ENCODE measurements around the gene CIB4. TPM values are rescaled to one million over a fixed set of nuclear protein-coding genes. Genes with fewer than 3 reads are reported as not detected.

Gene CIB4
- total RNA-seq, 8 experiments from 2014 or later = 0.50 to 1.00 TPM; not detected in 6

DNA sequence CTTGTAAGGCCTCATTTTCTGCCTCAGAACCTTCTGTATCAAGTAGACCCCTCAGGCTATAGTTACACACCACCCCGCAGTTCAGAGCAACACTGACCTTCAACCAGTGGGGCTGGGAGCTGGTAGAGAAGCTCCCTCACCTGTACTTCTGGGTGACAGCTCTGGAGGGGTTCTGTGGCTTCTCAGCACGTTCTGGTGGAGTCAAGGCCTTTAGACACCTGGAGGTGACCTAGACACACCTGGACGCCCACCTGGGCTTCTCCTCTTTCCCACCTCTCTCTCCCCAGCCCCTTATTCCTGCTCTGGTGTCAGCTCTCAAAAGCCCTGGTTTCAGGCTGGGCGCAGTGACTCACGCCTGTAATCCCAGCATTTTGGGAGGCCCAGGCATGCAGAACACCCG, 7.3 kb upstream of the CIB4 start:
- in situ Hi-C loops (cut with MboI; ENCODE audit: low pct_unique_long_range_greater_than_20kb in 2 of 9, low sequenced_read_pairs in 9 of 9, unreplicated experiment in 9 of 9) = no loop called here
- Histone ChIP-seq H3K4me1 (replicated peaks in 1 of 2) (peaks cover 12 to 13% of the 10 kb centered on the region in 2 donors), H3K4me3 (no peak overlapping the region), H3K27ac (no peak overlapping the region)
- ATAC-seq (replicated peaks in 6 of 8) = no peak
- WGBS, 10 experiments = 0 to 100% (median 87%) methylated on average over 1 to 5 of the region's 6 CpGs; no CpG with 5 or more reads in 5 of the 10 experiments

DNA sequence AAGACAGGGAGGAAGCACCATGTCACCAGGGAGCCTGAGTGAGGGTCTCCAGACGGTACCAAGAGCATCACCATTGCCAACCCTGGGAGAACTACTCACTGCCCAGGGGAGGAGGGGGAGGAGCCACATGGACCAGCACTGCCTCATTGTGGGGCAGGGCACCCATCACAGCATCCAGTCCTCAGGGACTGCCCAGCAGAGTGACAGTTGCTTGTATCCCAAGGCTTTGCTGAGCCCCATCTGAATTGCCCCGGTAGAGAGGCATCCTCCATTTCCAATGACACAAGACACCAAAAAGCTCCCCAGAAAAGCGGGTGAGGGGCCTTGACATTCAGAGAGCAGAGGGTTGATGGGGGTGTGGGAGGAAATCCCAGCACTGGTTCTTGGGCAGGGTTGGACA, 6.8 kb upstream of the CIB4 start:
- WGBS, 10 experiments = 17 to 100% (median 57%) methylated on average over 1 to 3 of the region's 3 CpGs; no CpG with 5 or more reads in 4 of the 10 experiments
- Histone ChIP-seq H3K27ac (no peak overlapping the region), H3K4me1 (replicated peaks in 1 of 2) (peaks cover 12 to 13% of the 10 kb centered on the region in 2 donors), H3K4me3 (no peak overlapping the region)
- ATAC-seq (replicated peaks in 6 of 8) = no peak
- in situ Hi-C loops (cut with MboI; ENCODE audit: low pct_unique_long_range_greater_than_20kb in 2 of 9, low sequenced_read_pairs in 9 of 9, unreplicated experiment in 9 of 9) = no loop called here

DNA sequence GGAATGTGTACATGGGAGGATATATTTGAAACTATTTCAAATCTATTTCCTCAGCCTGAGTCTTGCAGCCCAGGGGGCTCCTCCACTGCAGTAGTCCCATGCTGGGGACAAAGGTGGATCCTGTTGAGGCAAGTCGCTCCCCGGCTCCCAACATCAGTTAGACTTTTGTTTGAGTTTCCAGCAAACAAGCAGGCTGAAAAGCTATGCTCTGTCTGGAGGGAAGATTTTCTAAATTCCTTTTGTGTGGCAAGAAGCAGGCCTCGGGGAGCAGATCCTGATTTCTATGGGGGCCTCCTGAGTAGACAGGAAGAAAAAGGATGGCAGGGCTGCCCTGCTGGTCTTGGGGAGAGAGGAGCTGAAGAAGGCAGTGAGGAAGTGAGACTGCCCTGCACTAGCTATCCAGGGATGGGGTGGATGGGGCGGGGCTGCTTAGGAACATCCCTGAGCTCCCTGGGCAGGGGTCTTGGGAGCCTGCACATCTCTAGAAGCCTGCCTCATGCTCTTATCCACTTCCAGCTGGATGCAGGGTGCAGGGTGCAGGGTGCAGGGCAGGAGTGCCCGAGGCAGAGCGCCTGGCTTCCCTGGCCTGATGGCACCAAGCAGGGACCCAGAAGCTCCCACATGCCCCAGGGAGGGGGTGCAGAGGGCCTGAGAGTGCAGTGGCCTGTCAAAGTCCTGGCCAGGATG, 6.0 kb upstream of the CIB4 start:
- 0 to 88% (median 47%) methylated on average over 1 to 5 of the region's 6 CpGs; no CpG with 5 or more reads in 3 of the 10 experiments for WGBS, 10 experiments

DNA sequence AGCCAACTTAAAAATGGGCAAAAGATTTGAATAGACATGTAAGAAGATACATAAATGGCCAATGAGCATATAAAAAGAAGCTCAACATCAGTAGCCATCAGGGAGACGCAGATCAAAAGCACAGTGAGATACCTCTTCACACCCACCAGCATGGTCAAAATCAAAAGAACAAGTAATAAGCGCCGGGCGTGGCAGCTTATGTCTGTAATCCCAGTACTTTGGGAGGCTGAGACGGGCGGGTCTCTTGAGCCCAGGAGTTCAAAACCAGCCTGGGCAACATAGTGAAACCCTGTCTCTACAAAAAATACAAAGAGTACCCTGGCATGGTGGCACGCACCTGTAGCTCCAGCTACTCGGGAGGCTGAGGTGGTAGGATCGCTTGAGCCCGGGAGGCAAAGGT, 4.6 kb upstream of the CIB4 start:
- Histone ChIP-seq H3K27ac (no peak overlapping the region), H3K4me1 (replicated peaks in 1 of 2) (peaks cover 6 to 15% of the 10 kb centered on the region in 2 donors), H3K4me3 (no peak overlapping the region)
- no peak for ATAC-seq (replicated peaks in 6 of 8)
- in situ Hi-C loops (cut with MboI; ENCODE audit: low pct_unique_long_range_greater_than_20kb in 2 of 9, low sequenced_read_pairs in 9 of 9, unreplicated experiment in 9 of 9) = no loop called here
- 50 to 100% (median 89%) methylated on average over 1 to 6 of the region's 10 CpGs for WGBS, 10 experiments

More for the DNA sequence above, 6.0 kb upstream of the CIB4 start:
- Histone ChIP-seq H3K4me1 (replicated peaks in 1 of 2) (peaks cover 5 to 11% of the 10 kb centered on the region in 2 donors), H3K4me3 (no peak overlapping the region), H3K27ac (peak overlapping the region in 1 of 2 donors; percentile 27)
- in situ Hi-C loops (cut with MboI; ENCODE audit: low pct_unique_long_range_greater_than_20kb in 2 of 9, low sequenced_read_pairs in 9 of 9, unreplicated experiment in 9 of 9) = no loop called here
- ATAC-seq (replicated peaks in 6 of 8) = peak in 4 of 8 experiments; percentile 20 to 35 (median 30)

DNA sequence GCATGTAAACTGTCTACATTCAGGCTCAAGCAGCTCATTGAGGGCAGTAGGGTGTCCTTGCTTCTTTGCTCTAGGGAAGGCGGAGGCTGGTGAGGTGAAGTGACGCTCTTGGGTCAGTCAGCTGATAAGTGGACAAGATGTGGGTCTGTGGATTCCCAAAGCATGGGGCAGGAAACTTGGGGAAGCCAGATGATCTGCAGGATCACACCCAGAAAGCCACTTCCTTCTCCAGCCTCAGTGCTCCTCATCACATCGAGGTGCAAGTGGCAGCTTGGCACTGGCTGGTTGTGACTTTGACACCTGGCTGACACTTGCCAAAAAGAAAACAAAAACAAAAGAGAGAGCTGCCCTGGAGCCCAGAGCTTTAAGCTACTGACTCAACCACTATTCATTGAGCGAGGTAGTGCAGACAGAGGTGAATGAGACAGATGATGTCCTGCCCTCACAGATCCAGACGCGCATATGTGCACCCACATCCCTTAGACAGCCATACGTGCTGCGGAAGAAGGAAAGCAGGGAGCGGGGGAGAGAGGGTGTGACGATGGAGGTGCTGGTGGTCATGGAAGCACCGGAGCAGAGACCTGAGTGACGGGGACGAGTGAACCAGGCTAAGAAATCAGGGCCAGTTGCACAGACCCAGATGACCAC, 3.1 kb upstream of the CIB4 start:
- WGBS, 10 experiments = 20 to 100% (median 75%) methylated on average over 2 to 8 of the region's 13 CpGs
- ATAC-seq (replicated peaks in 6 of 8) = no peak
- in situ Hi-C loops (cut with MboI; ENCODE audit: low pct_unique_long_range_greater_than_20kb in 2 of 9, low sequenced_read_pairs in 9 of 9, unreplicated experiment in 9 of 9) = no loop called here

DNA sequence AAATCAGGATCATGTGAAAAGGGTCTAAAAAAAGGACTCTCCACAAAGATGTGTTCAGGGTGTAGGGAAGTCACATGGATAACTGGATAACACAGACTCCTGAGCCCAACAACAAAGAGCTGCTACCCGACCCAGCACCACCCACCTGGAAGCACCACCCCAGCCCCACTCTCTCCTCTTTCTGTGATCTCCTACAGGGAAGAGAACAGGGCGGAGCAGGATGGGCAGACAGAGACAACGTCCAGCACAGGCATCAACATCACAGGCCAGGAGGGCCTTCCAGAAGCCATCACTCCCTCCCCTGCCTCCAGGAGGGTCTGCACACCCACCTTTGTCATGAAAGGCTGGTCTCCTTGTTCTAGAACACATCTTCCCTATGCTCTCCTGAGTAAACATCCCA, 1.3 kb upstream of the CIB4 start:
- in situ Hi-C loops (cut with MboI; ENCODE audit: low pct_unique_long_range_greater_than_20kb in 2 of 9, low sequenced_read_pairs in 9 of 9, unreplicated experiment in 9 of 9) = no loop called here
- peaks cover 15 to 25% of the 10 kb centered on the region in 2 donors for H3K4me1 ChIP-seq (replicated peaks in 1 of 2)
- H3K27ac ChIP-seq = no peak overlapping the region
- no peak overlapping the region for H3K4me3 ChIP-seq
- ATAC-seq (replicated peaks in 6 of 8) = peak in 1 of 8 experiments; percentile 10
- 0 to 40% (median 30%) methylated on average over 1 to 2 of the region's 3 CpGs; no CpG with 5 or more reads in 7 of the 10 experiments for WGBS, 10 experiments

More for the DNA sequence above, 3.1 kb upstream of the CIB4 start:
- peaks cover 15 to 27% of the 10 kb centered on the region in 2 donors for H3K4me1 ChIP-seq (replicated peaks in 1 of 2)
- H3K4me3 ChIP-seq = no peak overlapping the region
- H3K27ac ChIP-seq = no peak overlapping the region

DNA sequence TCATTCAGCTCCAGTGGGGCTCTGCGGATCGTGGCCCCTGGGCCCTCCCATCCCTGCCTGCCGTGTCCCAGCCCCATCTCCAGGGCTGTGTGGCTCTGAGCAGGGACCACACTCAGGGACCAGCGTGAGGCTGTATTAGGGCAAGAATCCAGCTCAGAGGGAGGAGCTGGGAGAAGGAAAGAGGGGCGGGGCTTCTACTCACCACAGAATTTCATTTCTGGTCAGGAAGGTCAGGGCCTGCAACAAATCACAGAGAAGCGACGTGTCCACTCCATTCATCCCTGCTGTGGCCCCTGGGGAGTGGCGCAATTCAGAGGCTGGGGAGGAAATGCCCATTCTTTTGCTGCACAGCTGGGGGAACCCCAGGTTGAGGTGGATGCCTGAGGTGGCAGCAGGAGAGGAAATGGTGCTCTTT, 828 bp downstream of the CIB4 start:
- ATAC-seq (replicated peaks in 6 of 8) = peak; percentile 56 to 97 (median 96)
- Histone ChIP-seq H3K27ac (peak overlapping the region; percentile 27 to 62), H3K4me3 (no peak overlapping the region), H3K4me1 (replicated peaks in 1 of 2) (peaks cover 16 to 18% of the 10 kb centered on the region in 2 donors)
- 0 to 83% (median 26%) methylated on average over 2 to 3 of the region's 8 CpGs; no CpG with 5 or more reads in 7 of the 10 experiments for WGBS, 10 experiments
- in situ Hi-C loops (cut with MboI; ENCODE audit: low pct_unique_long_range_greater_than_20kb in 2 of 9, low sequenced_read_pairs in 9 of 9, unreplicated experiment in 9 of 9) = no loop called here

DNA sequence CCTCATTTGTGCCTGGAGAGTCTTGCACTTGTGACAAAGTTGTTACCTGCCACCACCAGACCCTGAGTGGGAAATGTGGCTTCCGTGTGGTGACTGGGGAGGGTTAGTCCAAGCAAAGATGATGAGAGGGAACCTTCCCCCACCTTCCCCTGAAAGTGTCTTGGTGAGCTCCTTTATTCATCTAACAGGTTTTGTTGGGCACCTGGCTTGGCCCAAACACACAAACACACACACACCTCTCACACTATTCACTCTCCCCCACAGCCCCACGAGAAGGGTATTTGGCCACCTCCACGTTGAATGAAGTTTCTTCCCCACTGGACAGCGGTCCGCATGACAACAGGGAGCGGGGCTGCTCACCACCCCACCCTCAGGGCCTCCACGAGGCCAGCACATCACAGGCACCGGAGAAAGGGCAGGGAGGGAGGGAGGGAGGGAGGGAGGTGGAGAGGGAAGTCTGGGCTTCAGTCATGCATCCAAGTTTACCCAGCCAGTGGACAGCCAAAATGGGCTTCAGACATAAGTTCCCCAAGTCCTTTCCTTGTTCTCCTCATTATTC, 1.4 kb downstream of the CIB4 start:
- Histone ChIP-seq H3K4me1 (replicated peaks in 1 of 2) (peaks cover 17 to 18% of the 10 kb centered on the region in 2 donors), H3K4me3 (no peak overlapping the region), H3K27ac (peak overlapping the region in 1 of 2 donors; percentile 18)
- peak in 7 of 8 experiments; percentile 36 to 69 (median 52) for ATAC-seq (replicated peaks in 6 of 8)
- in situ Hi-C loops (cut with MboI; ENCODE audit: low pct_unique_long_range_greater_than_20kb in 2 of 9, low sequenced_read_pairs in 9 of 9, unreplicated experiment in 9 of 9) = no loop called here
- 28 to 100% (median 65%) methylated on average over 1 to 2 of the region's 8 CpGs; no CpG with 5 or more reads in 6 of the 10 experiments for WGBS, 10 experiments

DNA sequence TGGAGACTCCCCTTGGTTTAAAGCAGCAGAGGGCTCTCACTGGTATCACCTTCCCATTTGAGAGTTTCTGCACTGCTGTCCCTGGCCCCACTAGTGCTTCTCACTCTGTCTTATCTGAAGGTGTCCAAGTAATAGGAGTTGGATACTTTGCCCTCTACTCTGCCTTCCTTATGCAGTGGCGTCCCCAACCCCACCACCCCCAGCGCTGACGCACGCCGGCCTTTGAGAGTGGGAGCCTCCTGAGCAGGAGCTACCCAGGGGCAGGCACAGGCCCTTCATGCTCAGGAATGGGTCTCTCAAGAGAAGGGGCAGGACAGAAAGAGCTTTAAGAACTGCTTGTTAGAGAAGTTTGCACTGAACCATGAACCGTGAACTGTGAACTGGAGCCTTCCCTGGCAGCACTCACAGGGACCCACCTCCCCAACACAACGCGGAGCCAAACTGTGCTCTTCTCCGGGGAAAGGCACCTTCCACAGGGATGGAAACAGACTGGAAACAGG, 3.3 kb downstream of the CIB4 start:
- WGBS, 10 experiments = 40 to 100% (median 96%) methylated on average over 1 to 9 of the region's 9 CpGs; no CpG with 5 or more reads in 4 of the 10 experiments
- no peak overlapping the region for H3K4me3 ChIP-seq
- in situ Hi-C loops (cut with MboI; ENCODE audit: low pct_unique_long_range_greater_than_20kb in 2 of 9, low sequenced_read_pairs in 9 of 9, unreplicated experiment in 9 of 9) = no loop called here

DNA sequence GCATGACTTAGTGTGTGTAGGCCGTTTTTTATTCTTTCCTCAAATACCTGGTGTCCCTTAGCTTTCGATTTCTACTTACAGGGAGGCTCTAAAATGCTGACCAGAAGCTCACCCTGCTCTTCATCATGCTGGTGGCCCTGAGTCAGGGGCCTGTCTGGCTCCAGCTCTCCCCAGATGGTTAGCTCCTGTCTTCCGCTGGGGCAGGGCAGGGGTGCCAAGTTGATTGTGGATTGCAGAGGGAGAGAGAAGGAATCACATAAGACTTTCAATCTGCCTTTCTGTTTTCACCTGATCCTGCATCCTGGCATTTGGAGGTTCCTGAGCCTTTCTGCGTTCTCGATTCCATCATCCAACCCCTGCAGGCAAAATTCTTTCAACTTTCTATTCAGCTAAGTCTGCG, 4.2 kb downstream of the CIB4 start:
- no peak for ATAC-seq (replicated peaks in 6 of 8)
- Histone ChIP-seq H3K4me3 (no peak overlapping the region), H3K27ac (no peak overlapping the region), H3K4me1 (replicated peaks in 1 of 2) (peaks cover 15 to 17% of the 10 kb centered on the region in 2 donors)
- WGBS, 10 experiments = 50 to 100% (median 89%) methylated on average over 2 to 6 of the region's 6 CpGs
- in situ Hi-C loops (cut with MboI; ENCODE audit: low pct_unique_long_range_greater_than_20kb in 2 of 9, low sequenced_read_pairs in 9 of 9, unreplicated experiment in 9 of 9) = no loop called here

More for the DNA sequence above, 3.3 kb downstream of the CIB4 start:
- no peak for ATAC-seq (replicated peaks in 6 of 8)
- peaks cover 17 to 18% of the 10 kb centered on the region in 2 donors for H3K4me1 ChIP-seq (replicated peaks in 1 of 2)
- no peak overlapping the region for H3K27ac ChIP-seq

DNA sequence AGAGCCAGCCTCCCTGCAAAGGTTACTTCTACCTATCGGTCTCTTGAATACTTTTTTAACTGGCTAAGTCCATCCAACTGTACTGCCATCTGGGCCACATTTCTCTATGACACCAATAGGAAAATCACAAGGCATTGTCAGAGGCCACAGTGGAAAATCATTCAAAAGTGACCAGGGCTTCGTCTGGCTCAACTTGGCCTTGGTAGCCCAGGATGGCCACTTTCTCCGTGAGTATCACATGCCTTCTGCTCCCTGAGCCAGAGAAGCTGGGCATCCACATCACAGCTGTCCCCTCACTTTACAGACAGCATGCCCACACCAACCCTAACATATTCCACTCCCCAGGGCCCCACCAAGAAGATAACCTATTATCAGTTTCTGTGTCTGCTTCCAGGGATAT, 5.8 kb downstream of the CIB4 start:
- WGBS, 10 experiments = 50 to 100% (median 80%) methylated on average over 1 to 3 of the region's 3 CpGs; no CpG with 5 or more reads in 4 of the 10 experiments
- peaks cover 8 to 12% of the 10 kb centered on the region in 2 donors for H3K4me1 ChIP-seq (replicated peaks in 1 of 2)
- H3K27ac ChIP-seq = no peak overlapping the region
- in situ Hi-C loops (cut with MboI; ENCODE audit: low pct_unique_long_range_greater_than_20kb in 2 of 9, low sequenced_read_pairs in 9 of 9, unreplicated experiment in 9 of 9) = no loop called here
- no peak overlapping the region for H3K4me3 ChIP-seq
- ATAC-seq (replicated peaks in 6 of 8) = no peak

DNA sequence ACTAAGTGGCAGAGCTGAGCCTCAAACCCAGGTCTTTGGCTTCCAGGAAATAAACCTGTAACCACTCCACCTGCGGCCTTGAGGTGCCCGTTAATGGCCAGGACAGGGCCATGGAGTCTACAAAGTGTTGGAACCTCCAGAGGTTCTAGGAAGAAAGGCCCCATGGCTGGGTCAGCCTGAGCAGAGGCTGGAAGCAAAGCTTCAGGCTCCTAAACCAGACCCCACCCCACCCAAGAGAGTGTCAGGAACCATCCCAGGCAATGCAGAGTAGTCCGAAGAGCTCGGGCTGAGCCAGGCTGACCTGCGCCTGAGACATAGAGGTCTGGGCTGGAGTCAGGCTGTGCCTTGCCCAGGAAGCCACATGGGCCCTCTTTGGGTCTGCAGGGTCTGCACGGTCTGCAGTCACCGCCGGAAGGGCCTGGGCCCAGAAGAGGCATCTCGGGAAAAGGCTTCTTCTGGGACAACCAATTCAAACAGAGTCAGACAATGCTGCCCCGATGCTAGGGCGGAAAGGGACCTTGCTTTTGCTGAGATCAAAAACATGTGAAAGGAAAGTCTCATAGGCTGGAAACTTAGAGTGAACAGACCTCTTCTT, 6.4 kb downstream of the CIB4 start:
- Histone ChIP-seq H3K27ac (no peak overlapping the region), H3K4me1 (replicated peaks in 1 of 2) (peaks cover 2 to 8% of the 10 kb centered on the region in 2 donors), H3K4me3 (no peak overlapping the region)
- WGBS, 10 experiments = 60 to 100% (median 85%) methylated on average over 2 to 6 of the region's 11 CpGs; no CpG with 5 or more reads in 4 of the 10 experiments
- ATAC-seq (replicated peaks in 6 of 8) = no peak
- in situ Hi-C loops (cut with MboI; ENCODE audit: low pct_unique_long_range_greater_than_20kb in 2 of 9, low sequenced_read_pairs in 9 of 9, unreplicated experiment in 9 of 9) = no loop called here
